Measurements from ENCODE around the gene NUP62. TPM values are rescaled to one million over a fixed set of nuclear protein-coding genes. Genes with fewer than 3 reads are reported as not detected.
A peak's percentile ranks its signal among the peaks of the same experiment; 100 is the strongest.

NUP62 gene
- total and polyA plus RNA-seq, 10 donors, result 17.3 to 60.9 (median 46.1) TPM

GRCh38 chr19:49859682-49860335, 69.5 kb downstream of the NUP62 start:
- intact Hi-C loops (cut with DNase I; ENCODE audit: low total_unique reads), result no loop called here
- WGBS, 5 donors, result 80 to 89% (median 87%) methylated on average over 16 to 22 of the region's 22 CpGs
- no peak for DNase-seq

GRCh38 chr19:49858088-49858985, 71.0 kb downstream of the NUP62 start:
- WGBS, 5 donors, result 81 to 92% (median 89%) methylated on average over 27 to 37 of the region's 37 CpGs
- no peaks in the 10 kb centered on the region for H3K27me3 ChIP-seq (replicated peaks in 1 of 7)

More at GRCh38 chr19:49859682-49860335, 69.5 kb downstream of the NUP62 start:
- no peaks in the 10 kb centered on the region for H3K9me3 ChIP-seq
- H3K4me3 ChIP-seq, result no peak overlapping the region
- peaks cover 4 to 100% (median 95%) of the 10 kb centered on the region in 6 donors for H3K36me3 ChIP-seq
- H3K27ac ChIP-seq, result peak overlapping the region in 6 of 8 donors; percentile 73 to 87 (median 82)
- H3K4me1 ChIP-seq, result peaks cover 0 to 83% (median 32%) of the 10 kb centered on the region in 6 donors
- no peaks in the 10 kb centered on the region for H3K27me3 ChIP-seq (replicated peaks in 1 of 7)
- TF ChIP-seq CTCF (IDR thresholded peaks at IDR 0.05 in 8 of 11, conservative IDR thresholded peaks at IDR 0.05 in 3 of 11) (no peak), POLR2A (IDR thresholded peaks at IDR 0.05) (no peak), POLR2AphosphoS5 (IDR thresholded peaks at IDR 0.05) (peak; percentile 32 to 60 (median 45))

GRCh38 chr19:49857838-49858087, 71.5 kb downstream of the NUP62 start:
- TF ChIP-seq POLR2A (IDR thresholded peaks at IDR 0.05), result no peak
- TF ChIP-seq CTCF (IDR thresholded peaks at IDR 0.05 in 8 of 11, conservative IDR thresholded peaks at IDR 0.05 in 3 of 11), result no peak
- no peak for TF ChIP-seq POLR2AphosphoS5 (IDR thresholded peaks at IDR 0.05)
- Histone ChIP-seq H3K9me3 (no peaks in the 10 kb centered on the region), H3K4me1 (peaks cover 6 to 83% (median 36%) of the 10 kb centered on the region in 6 donors), H3K27me3 (replicated peaks in 1 of 7) (no peaks in the 10 kb centered on the region), H3K4me3 (no peak overlapping the region), H3K27ac (peak overlapping the region in 3 of 8 donors; percentile 7 to 78 (median 43)), H3K36me3 (peaks cover 0 to 87% (median 81%) of the 10 kb centered on the region in 6 donors)
- DNase-seq, result no peak
- intact Hi-C loops (cut with DNase I; ENCODE audit: low total_unique reads), result no loop called here
- WGBS, 5 donors, result 71 to 92% (median 79%) methylated on average over 3 to 5 of the region's 5 CpGs

More at GRCh38 chr19:49858088-49858985, 71.0 kb downstream of the NUP62 start:
- DNase-seq, result no peak
- intact Hi-C loops (cut with DNase I; ENCODE audit: low total_unique reads), result no loop called here
- Histone ChIP-seq H3K27ac (peak overlapping the region in 5 of 8 donors; percentile 7 to 78 (median 11)), H3K36me3 (peaks cover 0 to 93% (median 87%) of the 10 kb centered on the region in 6 donors), H3K4me1 (peaks cover 4 to 83% (median 32%) of the 10 kb centered on the region in 6 donors), H3K4me3 (no peak overlapping the region), H3K9me3 (no peaks in the 10 kb centered on the region)
- peak; percentile 40 to 72 (median 59) for TF ChIP-seq POLR2AphosphoS5 (IDR thresholded peaks at IDR 0.05)
- no peak for TF ChIP-seq CTCF (IDR thresholded peaks at IDR 0.05 in 8 of 11, conservative IDR thresholded peaks at IDR 0.05 in 3 of 11)

Data from spleen (tissue), 11 donors.